ENCODE measurements around the gene MED28.

DNA sequence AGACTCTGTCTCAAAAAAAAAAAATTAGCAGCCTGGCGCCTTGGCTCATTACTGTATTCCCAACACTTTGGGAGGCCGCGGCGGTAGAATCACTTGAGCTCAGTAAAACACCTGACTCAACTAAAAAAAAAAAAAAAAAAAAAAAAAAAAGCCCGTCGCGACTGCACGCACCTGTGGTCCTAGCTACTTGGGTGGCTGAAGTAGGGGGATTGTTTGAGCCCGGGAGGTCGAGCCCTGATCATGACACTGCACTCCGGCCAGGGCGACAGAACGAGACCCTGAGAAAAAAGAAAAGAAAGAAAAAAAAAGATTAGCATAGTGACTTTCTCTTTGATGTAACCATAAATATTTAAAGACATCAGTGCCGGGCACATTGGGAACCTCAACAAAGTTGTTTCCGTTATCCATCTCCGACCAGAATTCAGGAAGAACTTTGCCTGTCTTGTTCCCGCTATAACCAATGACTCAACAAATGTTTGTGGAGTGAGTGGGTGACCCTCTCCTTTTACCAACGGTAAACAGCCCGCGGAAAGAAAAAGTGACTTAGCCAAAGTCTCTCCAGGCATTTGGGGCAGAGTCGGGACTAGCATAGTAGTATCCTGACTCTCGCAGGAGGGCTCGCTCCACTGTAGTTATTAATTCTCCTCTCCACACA is 553 bp upstream of the MED28 start:
- TF ChIP-seq, protein P1, sequence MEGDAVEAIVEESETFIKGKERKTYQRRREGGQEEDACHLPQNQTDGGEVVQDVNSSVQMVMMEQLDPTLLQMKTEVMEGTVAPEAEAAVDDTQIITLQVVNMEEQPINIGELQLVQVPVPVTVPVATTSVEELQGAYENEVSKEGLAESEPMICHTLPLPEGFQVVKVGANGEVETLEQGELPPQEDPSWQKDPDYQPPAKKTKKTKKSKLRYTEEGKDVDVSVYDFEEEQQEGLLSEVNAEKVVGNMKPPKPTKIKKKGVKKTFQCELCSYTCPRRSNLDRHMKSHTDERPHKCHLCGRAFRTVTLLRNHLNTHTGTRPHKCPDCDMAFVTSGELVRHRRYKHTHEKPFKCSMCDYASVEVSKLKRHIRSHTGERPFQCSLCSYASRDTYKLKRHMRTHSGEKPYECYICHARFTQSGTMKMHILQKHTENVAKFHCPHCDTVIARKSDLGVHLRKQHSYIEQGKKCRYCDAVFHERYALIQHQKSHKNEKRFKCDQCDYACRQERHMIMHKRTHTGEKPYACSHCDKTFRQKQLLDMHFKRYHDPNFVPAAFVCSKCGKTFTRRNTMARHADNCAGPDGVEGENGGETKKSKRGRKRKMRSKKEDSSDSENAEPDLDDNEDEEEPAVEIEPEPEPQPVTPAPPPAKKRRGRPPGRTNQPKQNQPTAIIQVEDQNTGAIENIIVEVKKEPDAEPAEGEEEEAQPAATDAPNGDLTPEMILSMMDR (IDR thresholded peaks at IDR 0.05) = no peak
- TF ChIP-seq POLR2A (IDR thresholded peaks at IDR 0.05) = no peak
